ENCODE results near the gene ATP10A.

Gene ATP10A

GRCh38 chr15:25876231-25877140 lies 13.4 kb upstream of the ATP10A start:
- Histone ChIP-seq H3K4me1 (no peaks in the 10 kb centered on the region), H3K79me2 (no peaks in the 10 kb centered on the region), H3K27ac (no peak overlapping the region), H3K9ac (no peak overlapping the region), H3K36me3 (ENCODE audit: control insufficient read depth, insufficient read depth, low read length) (no peaks in the 10 kb centered on the region), H2AFZ (peak overlapping the region; percentile 64), H3K27me3 (ENCODE audit: control insufficient read depth, insufficient read depth, low read length) (no peaks in the 10 kb centered on the region), H3K9me3 (ENCODE audit: control insufficient read depth, low read length) (no peaks in the 10 kb centered on the region), H3K4me2 (ENCODE audit: low read length) (no peak overlapping the region), H3K4me3 (ENCODE audit: low read depth, low read length) (no peak overlapping the region)
- TF ChIP-seq CTCF (IDR thresholded peaks at IDR 0.05): no peak

- Histone ChIP-seq H3K4me2 (ENCODE audit: low read length) (no peak overlapping the region), H3K36me3 (ENCODE audit: control insufficient read depth, insufficient read depth, low read length) (no peaks in the 10 kb centered on the region), H3K9ac (no peak overlapping the region), H3K4me3 (ENCODE audit: low read depth, low read length) (no peak overlapping the region), H3K9me3 (ENCODE audit: control insufficient read depth, low read length) (no peaks in the 10 kb centered on the region), H3K79me2 (no peaks in the 10 kb centered on the region), H3K27ac (no peak overlapping the region), H3K4me1 (no peaks in the 10 kb centered on the region), H2AFZ (no peak overlapping the region), H3K27me3 (ENCODE audit: control insufficient read depth, insufficient read depth, low read length) (no peaks in the 10 kb centered on the region)
- no peak for TF ChIP-seq CTCF (IDR thresholded peaks at IDR 0.05)
Observed at GRCh38 chr15:25875566-25875965, 12.4 kb upstream of the ATP10A start.

- Histone ChIP-seq H3K79me2 (no peaks in the 10 kb centered on the region), H3K4me1 (no peaks in the 10 kb centered on the region), H3K27ac (no peak overlapping the region), H3K36me3 (ENCODE audit: control insufficient read depth, insufficient read depth, low read length) (no peaks in the 10 kb centered on the region), H3K27me3 (ENCODE audit: control insufficient read depth, insufficient read depth, low read length) (no peaks in the 10 kb centered on the region), H3K9ac (no peak overlapping the region), H3K9me3 (ENCODE audit: control insufficient read depth, low read length) (no peaks in the 10 kb centered on the region), H2AFZ (no peak overlapping the region), H3K4me3 (ENCODE audit: low read depth, low read length) (no peak overlapping the region), H3K4me2 (ENCODE audit: low read length) (no peak overlapping the region)
- TF ChIP-seq CTCF (IDR thresholded peaks at IDR 0.05): no peak
Observed at GRCh38 chr15:25874379-25874778, 11.3 kb upstream of the ATP10A start.

- no peak overlapping the region for H3K27ac ChIP-seq
- H3K9ac ChIP-seq: no peak overlapping the region
- no peaks in the 10 kb centered on the region for H3K4me1 ChIP-seq
- H3K4me2 ChIP-seq (ENCODE audit: low read length): no peak overlapping the region
- no peak overlapping the region for H2AFZ ChIP-seq
- H3K4me3 ChIP-seq (ENCODE audit: low read depth, low read length): no peak overlapping the region
- TF ChIP-seq CTCF (IDR thresholded peaks at IDR 0.05): no peak
- H3K27me3 ChIP-seq (ENCODE audit: control insufficient read depth, insufficient read depth, low read length): no peaks in the 10 kb centered on the region
- no peaks in the 10 kb centered on the region for H3K36me3 ChIP-seq (ENCODE audit: control insufficient read depth, insufficient read depth, low read length)
- H3K9me3 ChIP-seq (ENCODE audit: control insufficient read depth, low read length): no peaks in the 10 kb centered on the region
- no peaks in the 10 kb centered on the region for H3K79me2 ChIP-seq
Observed at GRCh38 chr15:25871403-25871802, 8.3 kb upstream of the ATP10A start.

GRCh38 chr15:25870938-25871337 lies 7.8 kb upstream of the ATP10A start:
- Histone ChIP-seq H3K79me2 (no peaks in the 10 kb centered on the region), H3K9ac (no peak overlapping the region), H3K9me3 (ENCODE audit: control insufficient read depth, low read length) (no peaks in the 10 kb centered on the region), H3K27me3 (ENCODE audit: control insufficient read depth, insufficient read depth, low read length) (no peaks in the 10 kb centered on the region), H2AFZ (no peak overlapping the region), H3K4me2 (ENCODE audit: low read length) (no peak overlapping the region), H3K4me3 (ENCODE audit: low read depth, low read length) (no peak overlapping the region), H3K4me1 (no peaks in the 10 kb centered on the region), H3K27ac (no peak overlapping the region), H3K36me3 (ENCODE audit: control insufficient read depth, insufficient read depth, low read length) (no peaks in the 10 kb centered on the region)
- no peak for TF ChIP-seq CTCF (IDR thresholded peaks at IDR 0.05)
